Mammary epithelial cell (primary cell): ENCODE results near the gene GABARAP.

Experiments used
- CTCF ChIP-seq, 2 donors: IDR thresholded peaks in 1 of 2; conservative IDR thresholded peaks in 1 of 2; 2 replicates each; pipeline ENCODE4 v1.5.1; 2011 to 2012; ENCODE audit warnings: inconsistent platforms in 2 of 2, low read length in 2 of 2, mild to moderate bottlenecking in 2 of 2, control low read depth in 1 of 2, low read depth in 1 of 2; ENCODE audit not compliant: insufficient read depth in 1 of 2; ENCODE audit errors: extremely low read depth in 1 of 2
- EZH2 ChIP-seq: IDR thresholded peaks from 2 replicates; pipeline ENCODE4 v1.6.1; 2012; ENCODE audit warnings: low read length, inconsistent platforms, borderline replicate concordance

- TF ChIP-seq CTCF (conservative IDR thresholded peaks at IDR 0.05 in 1 of 2, IDR thresholded peaks at IDR 0.05 in 1 of 2; ENCODE audit: extremely low read depth in 1 of 2, insufficient read depth in 1 of 2, low read depth in 1 of 2, low read length in 2 of 2) (no peak), EZH2 (no peak)
These were observed 7.6 kb upstream of the GABARAP start for GRCh38 chr17:7249830-7250229.
